Panc1 (cell line): Measurements from ENCODE around the gene MTARC2. TPM values are rescaled to one million over a fixed set of nuclear protein-coding genes. Genes with fewer than 3 reads are reported as not detected.

Source experiments
- ATAC-seq: fragments of 200-7000 bp; cut with Tn5 transposase; 2 replicates; pipeline ENCODE4 v1.9.1; 2020; ENCODE audit warnings: mild to moderate bottlenecking, moderate library complexity
- BruUV-seq: library from RNA; stranded (reverse); fragments of 400-500 nt; replicated peaks from 2 replicates; lab custom pipeline; 2021; lab: Mats Ljungman, UMichigan
- CTCF ChIA-PET: fragments of 300-600 bp; sonication (Branson Sonifier 250); formaldehyde crosslinking; loops from one replicate; lab custom pipeline; 2022; ENCODE audit warnings: antibody characterized with exemption; lab: Charles Lee
- POLR2A ChIA-PET: fragments of 300-600 bp; sonication (Branson Sonifier 250); formaldehyde crosslinking; loops from one replicate; lab custom pipeline; 2022; ENCODE audit warnings: antibody characterized with exemption; lab: Charles Lee
- DNase-seq: peaks from one replicate; pipeline ENCODE4 v3.0.0-alpha.2; 2010; ENCODE audit warnings: low read depth, low spot score
- H3K27ac ChIP-seq: 2 replicates; pipeline ENCODE4 v1.5.1; 2011; ENCODE audit warnings: mild to moderate bottlenecking, low read length, inconsistent platforms
- H3K27me3 ChIP-seq: fragments of 200-500 bp; sonication (Bioruptor generic); 2 replicates; pipeline ENCODE4 v1.6.0; 2014; ENCODE audit warnings: low read length, inconsistent platforms; ENCODE audit not compliant: control insufficient read depth, insufficient read depth
- H3K36me3 ChIP-seq: fragments of 200-500 bp; sonication (Bioruptor generic); 2 replicates; pipeline ENCODE4 v1.5.1; 2014; ENCODE audit warnings: inconsistent platforms, mild to moderate bottlenecking, low read length, moderate library complexity; ENCODE audit not compliant: control insufficient read depth, insufficient read depth
- H3K4me1 ChIP-seq: 2 replicates; pipeline ENCODE4 v1.5.1; 2011; ENCODE audit warnings: inconsistent platforms, mild to moderate bottlenecking, low read length, moderate library complexity; ENCODE audit not compliant: control insufficient read depth, insufficient read depth
- H3K4me3 ChIP-seq, 2 experiments: 2 replicates each; pipeline ENCODE4 v1.5.1; 2011 to 2012; ENCODE audit warnings: low read depth in 2 of 2, low read length in 2 of 2, mild to moderate bottlenecking in 2 of 2, inconsistent platforms in 1 of 2, moderate library complexity in 1 of 2
- H3K9me3 ChIP-seq: fragments of 200-500 bp; sonication (Bioruptor generic); 2 replicates; pipeline ENCODE4 v1.5.1; 2014; ENCODE audit warnings: low read depth, mild to moderate bottlenecking, inconsistent platforms, low read length, moderate library complexity; ENCODE audit not compliant: control insufficient read depth, insufficient read depth
- CTCF ChIP-seq: fragments of 450-650 bp; IDR thresholded peaks from 2 replicates; pipeline ENCODE4 v1.5.1; 2017; ENCODE audit warnings: mild to moderate bottlenecking
- POLR2AphosphoS5 ChIP-seq: IDR thresholded peaks from 2 replicates; pipeline ENCODE4 v1.6.1; 2012; ENCODE audit warnings: mild to moderate bottlenecking, low read depth, low read length, moderate library complexity
- REST ChIP-seq, 2 experiments: IDR thresholded peaks; 2 replicates each; pipeline ENCODE4 v1.6.1; 2011 to 2012; ENCODE audit warnings: low read depth in 2 of 2, control low read depth in 1 of 2, low read length in 1 of 2, mild to moderate bottlenecking in 1 of 2, moderate library complexity in 1 of 2; ENCODE audit not compliant: insufficient read depth in 1 of 2
- SIN3A ChIP-seq: IDR thresholded peaks from 2 replicates; pipeline ENCODE4 v1.6.1; 2012; ENCODE audit warnings: low read depth, mild to moderate bottlenecking, low read length, moderate library complexity, borderline replicate concordance; ENCODE audit not compliant: insufficient read depth
- TCF7L2 ChIP-seq: IDR thresholded peaks from 2 replicates; pipeline ENCODE4 v1.6.1; 2011; ENCODE audit warnings: mild to moderate bottlenecking, low read depth, low read length, inconsistent platforms
- in situ Hi-C: cut with HindIII; loops from 2 replicates; pipeline ENCODE4 v1.10.0; 2016; ENCODE audit warnings: low sequenced_read_pairs, low pct_unique_long_range_greater_than_20kb
- intact Hi-C: fragments of 100-400 bp; cut with micrococcal nuclease; formaldehyde crosslinking; loops from one replicate; pipeline ENCODE4 v1.10.0; 2022; ENCODE audit not compliant: unreplicated experiment
- total RNA-seq: library from RNA; stranded (reverse); gene quantifications from one replicate; pipeline ENCODE4 v1.2.1, GENCODE V29; 2021; ENCODE audit not compliant: unreplicated experiment

MTARC2 gene
- total RNA-seq, 1 experiment from 2014 or later, result 10.1 TPM

GRCh38 chr1:220727519-220727918 is 20.6 kb upstream of the MTARC2 start:
- TF ChIP-seq CTCF, result no peak
- no peaks in the 10 kb centered on the region for H3K9me3 ChIP-seq
- H3K4me3 ChIP-seq, result no peak overlapping the region
- ChIA-PET CTCF (no interaction called here), POLR2A (no interaction called here)
- H3K27me3 ChIP-seq, result no peaks in the 10 kb centered on the region
- no TSS peak for BruUV-seq
- no peak for ATAC-seq
- no peaks in the 10 kb centered on the region for H3K4me1 ChIP-seq
- intact Hi-C loops (no loop called here), in situ Hi-C loops (no loop called here)
- no peak overlapping the region for H3K27ac ChIP-seq
- no peaks in the 10 kb centered on the region for H3K36me3 ChIP-seq
- DNase-seq, result no peak

- ChIA-PET CTCF (interaction anchor here (0.7 kb wide), 1 partner anchor 51 kb away, joined by 4 read pairs; no protein-coding TSS in a partner anchor), POLR2A (no interaction called here)
- intact Hi-C loops (loop anchor here (5.0 kb wide), 1 partner anchor 38 kb away; the partner anchor contains the start of gene C1orf115), in situ Hi-C loops (no loop called here)
- TF ChIP-seq TCF7L2 (no peak), CTCF (no peak), SIN3A (no peak), POLR2AphosphoS5 (no peak), REST (IDR thresholded peaks at IDR 0.05; ENCODE audit: insufficient read depth in 1 of 2, low read depth in 2 of 2, low read length in 1 of 2) (no peak)
- Histone ChIP-seq H3K9me3 (no peaks in the 10 kb centered on the region), H3K27me3 (no peaks in the 10 kb centered on the region), H3K27ac (no peak overlapping the region), H3K36me3 (no peaks in the 10 kb centered on the region), H3K4me1 (peaks cover 15% of the 10 kb centered on the region; the same call in 1 of the 2 replicates), H3K4me3 (no peak overlapping the region)
- no TSS peak for BruUV-seq
- DNase-seq, result no peak
- ATAC-seq, result no peak
These were observed 17.6 kb upstream of the MTARC2 start for GRCh38 chr1:220730486-220730885.
